SW 1271 (cell line): Measurements from ENCODE around the gene HIVEP2.

Experiments used
- DNase-seq, 2 experiments: peaks; one replicate each; lab custom pipeline; 2025; lab: John Stamatoyannopoulos, UW

The HIVEP2 gene

GRCh38 chr6:142892254-142893021 is 52.5 kb downstream of the HIVEP2 start:
- no peak for DNase-seq

- DNase-seq, result no peak
These were observed 53.5 kb downstream of the HIVEP2 start for GRCh38 chr6:142891454-142891853.

DNA sequence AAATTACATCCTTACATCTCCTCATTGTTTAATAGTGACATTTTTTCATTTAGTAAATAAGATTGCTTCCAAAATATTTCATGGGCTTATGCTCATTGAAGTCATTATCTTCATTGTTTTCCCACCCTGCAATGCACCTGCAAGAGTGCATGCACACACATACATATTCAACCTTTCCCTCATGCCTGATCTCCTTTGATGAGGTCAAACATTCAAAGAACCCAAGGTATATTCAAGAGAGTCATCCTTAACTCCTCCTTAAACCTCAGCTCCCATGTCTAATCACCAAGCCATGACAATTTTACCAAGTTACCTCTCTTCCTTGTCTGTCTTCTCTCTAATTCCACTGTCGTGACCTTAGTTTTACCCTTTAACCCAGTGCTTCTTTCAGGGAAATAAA is 56.5 kb downstream of the HIVEP2 start:
- no peak for DNase-seq

GRCh38 chr6:142887517-142887916 is 57.5 kb downstream of the HIVEP2 start:
- DNase-seq, result no peak

- DNase-seq, result peak; percentile 18 to 79
These were observed 58.4 kb downstream of the HIVEP2 start for GRCh38 chr6:142886431-142887170.

DNA sequence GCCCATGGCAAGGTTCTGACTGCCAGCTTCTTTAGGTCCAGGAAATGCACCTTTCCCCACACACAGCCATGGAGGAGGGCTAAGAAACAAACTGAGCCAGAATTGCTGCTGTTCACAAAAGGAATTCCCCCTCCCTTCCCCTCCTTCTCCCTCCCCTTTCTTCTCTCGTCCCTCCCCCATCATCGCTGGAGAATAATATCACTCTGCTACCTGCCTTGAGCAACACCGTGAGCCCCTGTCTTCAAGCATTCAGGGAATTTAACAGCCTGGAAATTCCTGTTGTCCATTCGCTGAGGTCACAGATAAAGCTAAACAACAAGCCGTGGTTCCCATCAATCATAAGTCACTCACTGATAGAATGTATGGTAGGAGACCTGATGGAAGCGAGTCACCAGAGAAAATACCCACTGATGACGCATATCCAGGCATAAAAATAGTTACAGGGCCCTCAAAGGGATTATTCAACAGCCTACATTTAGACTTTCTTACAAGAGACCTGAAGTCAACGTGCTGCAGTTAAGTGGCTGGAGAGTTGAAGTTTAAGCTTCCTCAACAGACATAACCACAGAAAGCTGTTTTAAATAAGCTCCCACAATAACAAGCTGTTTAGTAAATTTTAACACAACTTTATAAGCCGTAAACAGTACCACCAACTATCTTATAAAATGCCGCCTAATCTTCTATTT is 59.7 kb downstream of the HIVEP2 start:
- peak; percentile 88 to 98 for DNase-seq

DNA sequence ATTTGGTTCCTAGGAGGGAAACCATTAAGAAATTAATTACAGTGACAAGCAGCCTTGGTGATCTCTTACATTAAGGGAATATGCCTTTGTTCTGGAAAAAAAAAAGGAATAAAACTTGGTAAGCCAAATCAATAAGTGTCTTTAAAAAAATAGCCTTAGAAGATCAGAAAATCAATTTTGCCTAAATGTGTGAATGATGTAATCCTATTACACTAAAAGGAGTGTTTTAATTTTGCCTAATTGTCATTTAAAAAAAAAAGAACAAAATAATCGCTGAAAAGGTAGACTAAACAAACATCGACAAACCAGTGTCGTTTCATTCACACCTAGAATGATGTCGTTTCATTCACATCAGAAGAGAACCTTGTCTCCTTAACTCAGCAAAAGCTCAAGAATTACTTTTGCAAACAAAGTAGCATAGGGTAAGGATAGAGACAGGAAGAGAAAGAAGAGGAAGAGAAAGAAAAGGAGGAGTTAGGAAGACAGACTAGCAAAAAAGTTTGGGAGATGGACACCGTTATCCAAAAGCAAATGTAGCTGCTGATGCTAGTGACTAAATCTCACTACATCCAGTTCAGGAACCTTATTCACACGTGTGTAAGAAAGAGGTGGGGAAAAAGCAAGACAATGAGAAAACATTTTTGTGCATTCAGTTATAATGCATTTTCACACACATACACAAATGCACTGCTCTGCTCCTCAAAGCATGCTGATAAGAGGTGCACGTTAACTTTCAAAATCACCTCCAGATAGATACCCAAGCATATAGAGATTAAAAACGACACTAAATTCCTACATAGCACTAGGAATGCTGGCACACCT is 60.6 kb downstream of the HIVEP2 start:
- DNase-seq, result peak in 1 of 2 experiments; percentile 28

DNA sequence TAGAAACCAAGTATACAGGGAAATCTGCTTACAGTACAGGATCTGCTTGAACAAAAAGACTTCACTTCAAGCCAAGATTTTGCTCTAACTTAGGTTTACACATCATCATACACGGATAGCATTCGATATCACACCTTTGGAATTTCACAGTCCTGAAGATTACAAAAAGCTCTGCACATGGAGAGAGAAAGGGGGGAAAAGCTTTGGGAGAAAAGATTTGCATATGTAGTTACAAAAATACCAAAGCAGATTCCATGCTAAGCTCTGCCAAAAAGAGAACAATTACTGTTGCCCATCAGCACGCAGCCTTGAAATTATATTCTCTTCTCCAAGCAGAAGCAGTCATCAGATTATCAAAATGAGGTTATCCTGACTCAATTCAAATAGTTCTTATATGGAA is 62.0 kb downstream of the HIVEP2 start:
- no peak for DNase-seq

GRCh38 chr6:142881761-142882160 is 63.2 kb downstream of the HIVEP2 start:
- no peak for DNase-seq

GRCh38 chr6:142881290-142881689 is 63.7 kb downstream of the HIVEP2 start:
- no peak for DNase-seq

DNA sequence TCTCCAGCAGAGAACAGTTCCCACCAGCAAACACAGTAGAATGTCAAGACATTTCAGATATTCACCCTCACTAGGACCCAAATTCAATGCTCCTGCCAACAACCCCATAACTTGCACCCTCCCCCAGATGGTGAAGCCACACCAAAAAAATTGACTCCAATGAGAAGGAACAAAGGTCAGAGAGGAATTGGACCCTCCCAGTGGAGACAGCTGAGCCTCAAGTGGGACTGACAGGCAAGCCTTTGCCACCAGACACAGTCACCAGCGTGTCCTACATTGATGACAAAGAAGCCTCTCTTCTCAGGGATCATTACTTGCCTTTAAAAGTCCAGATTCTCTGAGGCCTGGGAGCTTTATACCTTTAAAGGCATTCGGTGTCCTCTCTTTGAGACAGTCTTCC is 64.8 kb downstream of the HIVEP2 start:
- DNase-seq, result no peak

DNA sequence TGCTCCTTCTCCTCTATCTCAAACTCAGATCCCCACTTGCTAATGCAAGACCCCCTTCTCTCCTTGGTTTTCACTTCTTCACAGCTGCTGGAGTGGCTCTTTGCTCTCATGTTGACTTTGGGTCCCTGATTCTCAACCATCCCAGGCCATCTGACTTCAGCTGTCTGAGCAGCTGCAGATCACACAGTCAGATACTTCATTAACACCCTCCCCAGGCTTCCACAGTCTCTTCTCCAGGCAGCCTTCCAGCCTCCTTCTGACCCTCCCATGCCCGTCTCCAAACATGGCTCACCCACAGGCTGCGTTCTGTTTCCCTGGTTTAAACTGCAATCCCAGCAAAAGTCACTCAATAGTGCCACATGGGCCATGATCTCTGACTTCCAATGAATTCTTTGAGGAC is 65.4 kb downstream of the HIVEP2 start:
- no peak for DNase-seq

DNA sequence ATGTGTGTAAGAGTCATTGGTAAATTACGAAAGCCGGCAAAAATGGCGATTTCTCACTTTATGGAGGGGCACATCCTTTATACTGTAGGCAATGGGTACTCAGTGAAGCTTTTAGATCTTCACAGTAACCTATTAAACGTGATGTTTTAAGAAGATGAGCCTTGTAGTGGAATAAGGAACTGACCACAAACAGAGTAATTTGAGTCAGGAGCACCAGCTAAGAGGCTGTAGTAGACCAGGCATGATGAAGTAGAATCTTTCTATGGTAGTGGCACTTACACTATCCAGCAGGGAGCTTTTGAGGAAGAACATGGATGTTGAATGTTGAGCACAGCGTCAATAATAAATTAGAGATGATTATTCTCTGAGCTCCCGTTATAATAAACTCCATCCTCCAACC is 65.9 kb downstream of the HIVEP2 start:
- no peak for DNase-seq

DNA sequence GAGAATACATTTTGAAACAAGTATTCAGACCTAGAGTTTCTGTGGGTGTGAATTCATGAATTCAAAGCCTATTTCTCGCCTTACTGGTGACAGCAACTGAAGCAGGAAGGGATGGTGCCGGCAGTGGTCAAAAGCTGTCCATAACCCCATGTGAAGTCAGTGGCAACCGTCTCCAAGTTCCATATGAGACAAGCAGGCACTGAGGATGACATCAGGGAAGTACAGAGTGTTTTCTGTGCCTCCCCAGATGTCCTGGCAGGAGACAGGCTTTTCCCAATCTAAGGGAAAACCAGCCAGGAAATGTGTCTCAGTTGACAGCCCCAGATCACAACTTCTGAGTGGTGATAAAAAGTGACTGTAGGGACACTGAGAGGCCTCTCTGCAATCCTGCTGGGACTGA is 66.6 kb downstream of the HIVEP2 start:
- no peak for DNase-seq

GRCh38 chr6:142874676-142875075 is 70.3 kb downstream of the HIVEP2 start:
- DNase-seq, result peak in 1 of 2 experiments; percentile 14

DNA sequence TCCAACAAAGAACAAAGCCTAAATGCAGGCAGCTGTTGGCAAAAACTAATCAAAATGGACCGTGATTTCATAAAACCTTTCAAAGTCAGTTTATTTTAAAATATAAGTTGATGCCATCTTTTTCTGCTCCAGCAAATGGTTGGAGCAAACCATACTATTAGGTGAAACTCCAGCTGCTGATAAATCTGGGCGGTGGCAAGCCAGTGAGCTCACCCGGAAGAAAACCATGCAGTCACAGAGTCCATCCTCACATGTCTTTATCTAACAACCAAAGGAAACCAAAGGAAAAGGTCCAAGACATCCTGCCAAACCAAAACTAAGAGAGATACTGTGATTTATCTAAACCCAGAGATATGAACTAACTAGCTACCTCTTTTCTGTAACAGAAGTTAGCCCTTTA is 72.6 kb downstream of the HIVEP2 start:
- no peak for DNase-seq

- DNase-seq, result peak; percentile 26 to 52
These were observed 73.1 kb downstream of the HIVEP2 start for GRCh38 chr6:142871910-142872331.

DNA sequence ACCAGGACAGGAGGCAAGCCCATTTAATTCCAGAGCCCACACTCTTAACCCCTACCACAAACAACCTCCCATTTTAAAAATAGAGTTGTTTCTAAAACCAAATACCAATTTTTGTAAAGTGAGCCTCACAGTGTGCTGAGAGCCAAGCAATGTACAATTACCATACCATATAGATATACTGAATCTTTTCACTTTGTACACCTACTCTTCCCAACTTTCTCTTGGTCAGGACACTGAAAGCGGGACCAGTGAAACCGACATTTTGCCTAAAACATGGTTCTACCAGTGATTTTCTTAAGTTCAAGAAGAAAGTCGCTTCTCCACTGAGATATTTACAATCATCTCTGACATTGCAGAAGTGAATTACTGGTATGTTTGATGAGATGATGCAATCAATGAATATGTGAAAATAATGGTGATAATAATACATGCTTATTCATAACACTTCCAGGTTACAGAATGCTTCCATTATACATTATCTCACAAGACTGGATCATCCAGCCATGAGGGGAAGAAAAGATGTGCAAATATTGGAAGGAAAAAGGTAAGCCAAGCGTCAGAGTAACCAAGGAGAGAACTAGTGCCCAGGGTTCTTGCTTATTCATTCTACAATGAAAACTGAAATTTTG is 74.1 kb downstream of the HIVEP2 start:
- DNase-seq, result no peak

DNA sequence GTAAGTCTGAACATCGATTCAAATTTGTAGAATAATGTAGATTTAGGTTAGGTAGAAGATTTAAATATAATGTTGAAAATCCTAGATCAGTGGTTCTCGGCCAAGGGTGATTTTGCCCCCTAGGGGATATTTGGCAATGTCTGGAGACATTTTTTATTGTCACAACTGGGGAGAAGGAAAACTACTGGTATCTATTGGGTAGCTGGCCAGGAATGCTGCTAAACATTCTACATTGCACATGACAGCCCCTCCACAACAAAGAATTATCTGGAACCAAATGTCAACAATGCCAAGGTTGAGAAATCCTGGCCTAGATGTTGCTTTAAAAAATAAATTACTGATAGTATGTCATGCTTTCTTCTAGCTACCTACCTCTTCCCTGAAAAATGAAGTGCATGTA is 76.1 kb downstream of the HIVEP2 start:
- DNase-seq, result no peak

DNA sequence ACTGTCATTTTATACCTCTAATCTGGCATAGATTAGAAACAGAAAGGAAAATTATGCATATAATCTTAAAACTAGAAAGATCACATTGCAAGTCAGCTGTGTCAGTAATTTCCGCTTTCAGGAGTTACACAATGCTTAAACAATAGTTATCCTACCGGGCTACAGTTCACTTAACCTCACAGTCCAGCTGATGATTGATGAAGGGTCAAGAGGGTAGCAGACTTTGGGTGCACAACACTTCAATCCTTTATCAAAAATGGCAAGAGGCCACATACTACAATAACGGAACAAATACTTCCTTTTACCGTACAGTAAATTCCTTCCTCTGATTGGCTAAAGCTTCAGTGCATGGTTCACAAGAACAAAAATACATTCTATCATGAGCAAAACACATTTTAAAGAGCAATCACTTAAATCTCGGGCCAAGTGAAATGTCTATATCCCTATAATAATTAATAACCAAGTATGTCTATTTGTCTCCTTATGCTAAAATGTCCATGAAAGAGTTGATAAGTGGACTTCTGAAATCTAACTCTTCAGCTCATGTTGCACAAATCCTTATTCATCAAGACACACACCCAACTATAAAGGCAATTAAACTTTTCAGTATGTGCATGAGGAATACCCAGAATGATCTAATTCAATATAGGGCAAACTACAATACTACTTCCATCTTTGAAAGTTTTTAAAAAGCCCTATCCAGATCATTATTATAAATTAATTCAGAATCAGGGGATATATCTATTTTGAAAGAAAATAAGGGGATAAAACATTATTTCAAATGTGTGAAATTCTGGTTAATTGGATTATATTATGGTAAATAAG is 76.8 kb downstream of the HIVEP2 start:
- no peak for DNase-seq

DNA sequence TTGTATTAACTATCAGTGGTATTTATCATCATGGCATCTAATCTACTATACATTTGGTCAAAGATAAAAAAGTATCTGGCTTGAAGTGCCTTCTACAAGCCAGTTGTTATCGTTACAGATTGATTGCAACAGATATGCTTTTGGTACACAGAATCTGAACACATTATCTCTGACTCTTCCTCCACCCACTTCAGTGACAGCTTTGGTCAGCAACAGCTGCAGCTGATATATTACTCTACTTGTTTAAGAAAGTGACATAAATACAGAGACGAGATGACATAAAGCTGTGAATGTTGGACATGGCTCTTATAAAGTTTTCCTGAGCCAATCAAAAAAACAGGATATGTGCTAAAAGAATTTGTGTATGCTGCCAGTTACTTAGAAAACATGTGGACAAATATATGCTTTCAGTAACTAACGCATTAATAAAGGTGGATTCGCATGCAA is 77.6 kb downstream of the HIVEP2 start:
- no peak for DNase-seq
